ENCODE data around the gene CES3. TPM values are rescaled to one million over a fixed set of nuclear protein-coding genes. Genes with fewer than 3 reads are reported as not detected.
"Not testable (repeated sequence)": the region's sequence is repeated elsewhere in the genome, so short reads cannot be mapped to it uniquely, and the experiment has no call there.

CES3 gene
- polyA plus RNA-seq, 1 donor, result 0.40 TPM

GRCh38 chr16:66970775-66971720, 10.0 kb downstream of the CES3 start:
- DNase-seq (ENCODE audit: low read depth), result no peak

GRCh38 chr16:66972983-66973382, 11.9 kb downstream of the CES3 start:
- no peak for DNase-seq (ENCODE audit: low read depth)

- no peak for DNase-seq (ENCODE audit: low read depth)
These were observed 12.7 kb downstream of the CES3 start for GRCh38 chr16:66973716-66974115.

- DNase-seq (ENCODE audit: low read depth), result not testable (repeated sequence)
These were observed 13.3 kb downstream of the CES3 start for GRCh38 chr16:66974156-66974931.

GRCh38 chr16:66974932-66975246, 13.8 kb downstream of the CES3 start:
- DNase-seq (ENCODE audit: low read depth), result not testable (repeated sequence)

GRCh38 chr16:66975302-66975893, 14.3 kb downstream of the CES3 start:
- DNase-seq (ENCODE audit: low read depth), result no peak

- no peak for DNase-seq (ENCODE audit: low read depth)
These were observed 15.7 kb downstream of the CES3 start for GRCh38 chr16:66976746-66977145.

- DNase-seq (ENCODE audit: low read depth), result peak; percentile 35
These were observed 16.5 kb downstream of the CES3 start for GRCh38 chr16:66977341-66978113.

GRCh38 chr16:66979011-66979717, 18.1 kb downstream of the CES3 start:
- no peak for DNase-seq (ENCODE audit: low read depth)

GRCh38 chr16:66983033-66983432, 22.0 kb downstream of the CES3 start:
- no peak for DNase-seq (ENCODE audit: low read depth)

GRCh38 chr16:66984892-66985311, 23.8 kb downstream of the CES3 start:
- DNase-seq (ENCODE audit: low read depth), result no peak

- DNase-seq (ENCODE audit: low read depth), result no peak
These were observed 25.5 kb downstream of the CES3 start for GRCh38 chr16:66986559-66986958.

- DNase-seq (ENCODE audit: low read depth), result no peak
These were observed 27.2 kb downstream of the CES3 start, which contains the start of gene CES4A for GRCh38 chr16:66988197-66988788. Gene CES4A (plus strand): TSS chr16:66988589. CDS start chr16:66988773, 184 bp downstream.

GRCh38 chr16:66991545-66992077, 30.5 kb downstream of the CES3 start:
- DNase-seq (ENCODE audit: low read depth), result no peak

- DNase-seq (ENCODE audit: low read depth), result not testable (repeated sequence)
These were observed 32.5 kb downstream of the CES3 start for GRCh38 chr16:66993558-66993957.

- no peak for DNase-seq (ENCODE audit: low read depth)
These were observed 35.4 kb downstream of the CES3 start for GRCh38 chr16:66996324-66996982.

GRCh38 chr16:66996983-66997358, 35.9 kb downstream of the CES3 start:
- DNase-seq (ENCODE audit: low read depth), result no peak

- DNase-seq (ENCODE audit: low read depth), result no peak
These were observed 39.6 kb downstream of the CES3 start for GRCh38 chr16:67000384-67001351.
